Activated naive CD4-positive, alpha-beta T cell treated with anti-CD3 and anti-CD28 coated beads, Interleukin-2, amount 50 U/mL, for 16 hours (primary cell): ENCODE measurements around the gene KRTAP5-4.
A peak's percentile ranks its signal among the peaks of the same experiment; 100 is the strongest.
"Not testable (repeated sequence)": the region's sequence is repeated elsewhere in the genome, so short reads cannot be mapped to it uniquely, and the experiment has no call there.

Experiments
- DNase-seq: peaks from one replicate; pipeline ENCODE4 v3.0.0-alpha.2; 2020

The KRTAP5-4 gene

GRCh38 chr11:1652771-1653540, 31.0 kb upstream of the KRTAP5-4 start:
- peak; percentile 78 for DNase-seq

DNA sequence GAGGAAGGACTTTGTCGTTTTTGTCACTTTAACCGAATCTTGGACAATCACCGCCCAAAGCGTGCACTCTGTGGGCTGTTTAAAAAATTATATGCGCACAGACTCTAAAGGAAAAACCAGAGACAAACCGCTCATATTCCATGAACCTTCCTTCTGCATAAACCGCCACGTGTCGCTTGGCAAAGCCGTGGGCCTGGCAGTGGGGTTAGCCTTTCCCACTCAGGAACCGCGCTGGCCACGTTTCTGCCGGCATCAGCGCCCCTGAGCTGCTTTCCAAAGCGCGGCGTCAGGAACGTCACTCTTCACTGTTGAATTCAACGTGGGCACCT, 30.5 kb upstream of the KRTAP5-4 start:
- DNase-seq: no peak

- DNase-seq: no peak
Observed at GRCh38 chr11:1652026-1652425, 30.1 kb upstream of the KRTAP5-4 start.

DNA sequence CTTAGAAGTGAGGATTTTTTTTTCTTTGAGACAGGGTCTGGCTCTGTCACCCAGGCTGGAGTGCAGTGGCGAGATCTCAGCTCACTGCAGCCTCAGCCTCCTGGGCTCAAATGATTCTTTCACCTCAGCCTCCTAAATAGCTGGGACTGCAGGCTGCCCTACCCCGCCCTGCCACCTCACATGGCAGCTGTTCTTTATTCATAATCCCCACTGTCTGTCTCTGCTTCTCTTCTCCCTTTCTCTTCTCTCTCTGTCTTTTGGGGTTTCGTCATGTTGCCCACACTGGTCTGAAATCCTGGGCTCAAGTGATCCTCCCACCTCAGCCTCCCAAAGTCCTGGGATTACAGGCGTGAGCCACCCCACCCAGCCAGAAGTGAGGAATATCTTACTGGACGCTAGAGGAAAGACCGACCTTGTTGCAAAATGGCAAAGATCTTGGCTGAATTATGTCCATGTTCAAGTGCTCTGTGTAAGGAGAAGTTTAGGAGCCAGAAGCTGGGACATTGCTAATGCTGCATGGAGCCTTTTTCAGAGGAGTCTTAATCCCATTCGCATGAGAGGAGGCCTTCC, 29.6 kb upstream of the KRTAP5-4 start:
- no peak for DNase-seq

GRCh38 chr11:1650918-1651262, 29.0 kb upstream of the KRTAP5-4 start:
- DNase-seq: no peak

- no peak for DNase-seq
Observed at GRCh38 chr11:1650034-1650917, 28.3 kb upstream of the KRTAP5-4 start.

GRCh38 chr11:1648653-1649420, 26.9 kb upstream of the KRTAP5-4 start:
- no peak for DNase-seq

DNA sequence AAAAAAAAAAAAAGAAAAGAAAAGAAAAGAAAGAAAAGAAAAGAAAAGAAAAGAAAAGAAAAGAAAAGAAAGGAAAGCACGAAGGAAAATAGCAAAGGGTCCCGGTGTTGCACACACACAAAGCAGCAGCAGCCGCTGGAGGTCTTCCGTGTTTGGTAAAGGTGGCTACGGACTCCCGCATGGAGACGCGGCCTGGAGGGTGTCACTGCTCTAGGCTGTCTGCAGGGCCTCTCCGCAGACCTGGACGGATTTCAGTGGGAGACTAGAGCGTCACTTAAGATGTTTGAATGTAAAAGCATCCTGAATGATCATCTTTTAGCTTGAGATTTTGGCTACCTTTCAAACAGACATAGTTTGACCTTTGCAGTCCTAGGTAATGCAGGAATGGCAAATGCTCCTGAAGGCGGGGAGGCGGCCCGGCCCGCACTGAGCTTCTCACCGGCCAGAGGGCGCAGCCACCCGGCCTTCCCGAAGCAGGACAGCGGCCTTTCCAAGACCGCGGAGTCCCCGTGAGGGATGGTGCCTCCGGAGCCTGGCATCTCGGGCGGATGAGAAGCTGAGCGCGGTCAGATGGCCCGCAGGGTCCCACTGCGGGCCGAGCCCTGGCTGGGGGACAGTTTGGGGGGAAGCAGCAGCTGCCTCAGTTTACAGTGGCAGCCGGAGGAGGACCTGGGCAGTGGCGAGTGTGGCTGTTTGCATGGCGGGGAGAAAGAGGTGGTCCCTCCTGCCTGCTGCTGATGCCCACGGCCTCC, 26.1 kb upstream of the KRTAP5-4 start:
- DNase-seq: no peak

DNA sequence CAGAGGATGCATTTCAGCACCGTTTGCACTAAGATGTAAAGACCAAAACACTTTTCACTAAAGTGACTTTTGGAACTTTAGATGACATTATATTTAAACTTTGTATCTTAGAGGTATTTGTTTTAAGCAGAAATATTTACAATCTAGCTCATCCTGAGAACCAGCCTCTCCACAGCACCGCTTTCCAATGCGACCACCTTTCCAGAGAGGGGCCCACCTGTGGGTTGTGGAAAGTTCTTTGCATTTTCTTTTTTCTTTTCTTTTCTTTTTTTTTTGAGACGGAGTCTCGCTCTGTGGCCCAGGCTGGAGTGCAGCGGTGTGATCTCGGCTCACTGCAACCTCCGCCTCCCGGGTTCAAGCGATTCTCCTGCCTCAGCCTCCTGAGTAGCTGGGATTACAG, 24.6 kb upstream of the KRTAP5-4 start:
- not testable (repeated sequence) for DNase-seq

DNA sequence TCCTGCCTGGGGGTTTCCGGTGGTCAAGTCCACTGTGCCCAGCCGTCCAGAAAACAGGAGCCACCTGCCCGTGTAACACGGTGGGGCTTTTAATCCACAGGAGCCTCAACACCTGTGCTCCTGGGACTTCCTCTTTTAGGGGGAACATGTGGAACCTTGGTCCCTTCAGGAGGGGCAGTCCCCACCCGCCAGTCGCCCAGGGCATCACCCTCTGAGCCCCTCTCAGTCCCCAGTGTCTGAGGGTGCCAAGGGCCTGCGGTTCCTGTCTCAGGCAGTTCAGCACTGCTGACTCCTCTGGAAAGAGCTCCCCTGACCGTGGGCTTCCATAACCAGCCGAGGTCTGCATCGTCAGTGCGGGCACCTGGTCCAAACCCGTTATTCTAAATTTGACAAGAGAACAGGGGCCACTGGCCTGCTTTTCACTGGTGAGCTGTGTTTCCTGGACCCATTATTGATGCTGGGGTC, 23.5 kb upstream of the KRTAP5-4 start:
- no peak for DNase-seq

GRCh38 chr11:1644601-1645356, 22.8 kb upstream of the KRTAP5-4 start:
- DNase-seq: no peak

DNA sequence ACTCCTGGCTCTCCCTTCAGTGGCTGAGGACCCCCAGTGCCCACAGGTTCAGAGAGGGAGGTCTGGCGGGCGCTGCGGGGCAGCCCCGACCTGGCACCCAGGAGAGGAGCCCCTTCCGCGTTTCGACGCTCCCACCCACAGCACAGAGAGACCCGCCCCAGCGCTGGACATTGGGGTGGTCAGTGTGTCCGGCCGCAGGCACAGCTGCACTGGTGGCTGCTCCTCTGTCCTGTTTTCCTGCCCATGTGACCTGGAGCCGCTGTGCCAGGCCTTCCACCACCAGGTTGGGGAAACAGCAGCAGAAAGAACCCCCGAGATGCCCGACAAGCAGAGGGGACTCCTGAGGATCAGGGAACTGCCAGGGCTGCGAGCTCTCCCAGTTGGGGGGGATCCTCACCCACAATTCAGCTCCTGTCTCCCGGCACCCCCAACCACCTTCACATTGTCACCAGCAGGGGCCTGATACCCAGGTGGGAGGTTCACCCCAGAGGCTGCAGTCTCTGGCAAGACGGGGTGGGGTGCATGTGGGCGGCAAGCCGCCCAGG, 21.3 kb upstream of the KRTAP5-4 start:
- no peak for DNase-seq

- DNase-seq: no peak
Observed at GRCh38 chr11:1642288-1643145, 20.6 kb upstream of the KRTAP5-4 start.

GRCh38 chr11:1641096-1641495, 19.2 kb upstream of the KRTAP5-4 start:
- no peak for DNase-seq

GRCh38 chr11:1640076-1640946, 18.4 kb upstream of the KRTAP5-4 start:
- DNase-seq: no peak

- DNase-seq: no peak
Observed at GRCh38 chr11:1639666-1640065, 17.7 kb upstream of the KRTAP5-4 start.

- DNase-seq: no peak
Observed at GRCh38 chr11:1639102-1639620, 17.2 kb upstream of the KRTAP5-4 start.

GRCh38 chr11:1638344-1638743, 16.4 kb upstream of the KRTAP5-4 start:
- DNase-seq: no peak

DNA sequence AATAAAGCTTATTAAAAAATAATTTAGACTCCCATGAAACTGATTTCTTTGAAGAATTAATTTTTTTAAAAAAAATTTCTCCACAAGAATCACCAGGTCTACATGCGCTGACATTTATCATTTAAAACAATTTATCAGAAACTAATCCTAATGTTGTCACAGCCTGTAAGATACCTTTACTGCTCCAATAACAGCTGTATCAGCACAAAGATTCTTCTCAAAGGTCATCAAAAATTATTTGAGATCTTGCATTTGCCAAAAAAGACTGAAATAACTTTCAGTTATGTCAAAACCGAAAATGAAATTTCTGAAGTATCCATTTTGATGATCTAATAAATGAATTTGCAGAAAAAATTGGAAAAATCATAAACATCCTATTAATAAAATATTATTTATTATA, 15.7 kb upstream of the KRTAP5-4 start:
- DNase-seq: no peak
